ENCODE results near the gene SCN4A. TPM values are rescaled to one million over a fixed set of nuclear protein-coding genes. Genes with fewer than 3 reads are reported as not detected.

Gene SCN4A
- polyA plus RNA-seq, 2 donors, result 0.01 to 0.08 TPM

- H3K27me3 ChIP-seq (ENCODE audit: control insufficient read depth in 1 of 2, insufficient read depth in 2 of 2, low read length in 2 of 2), result no peaks in the 10 kb centered on the region
- no peak overlapping the region for H3K4me3 ChIP-seq (ENCODE audit: low read depth in 1 of 2, low read length in 2 of 2)
- WGBS, 2 donors, result 85 to 86% methylated on average over 18 of the region's 18 CpGs
Observed at GRCh38 chr17:63947711-63948330, 24.9 kb downstream of the SCN4A start.

GRCh38 chr17:63946440-63947363 is 26.0 kb downstream of the SCN4A start:
- Histone ChIP-seq H3K27ac (ENCODE audit: low read depth in 2 of 2, low read length in 1 of 2) (no peak overlapping the region), H3K4me1 (ENCODE audit: control insufficient read depth in 2 of 2, insufficient read depth in 2 of 2, low read length in 1 of 2) (peaks cover 2 to 3% of the 10 kb centered on the region in 2 donors), H3K27me3 (ENCODE audit: control insufficient read depth in 1 of 2, insufficient read depth in 2 of 2, low read length in 2 of 2) (no peaks in the 10 kb centered on the region), H3K9me3 (ENCODE audit: control insufficient read depth in 2 of 2, insufficient read depth in 1 of 2, low read depth in 1 of 2, low read length in 1 of 2) (peaks cover 0 to 2% of the 10 kb centered on the region in 2 donors), H3K36me3 (ENCODE audit: control insufficient read depth in 2 of 2, insufficient read depth in 2 of 2, low read length in 1 of 2) (no peaks in the 10 kb centered on the region), H3K4me3 (ENCODE audit: low read depth in 1 of 2, low read length in 2 of 2) (no peak overlapping the region)
- WGBS, 2 donors, result 39 to 40% methylated on average over 20 of the region's 20 CpGs

More at GRCh38 chr17:63947711-63948330, 24.9 kb downstream of the SCN4A start:
- Histone ChIP-seq H3K27ac (ENCODE audit: low read depth in 2 of 2, low read length in 1 of 2) (no peak overlapping the region), H3K9me3 (ENCODE audit: control insufficient read depth in 2 of 2, insufficient read depth in 1 of 2, low read depth in 1 of 2, low read length in 1 of 2) (no peaks in the 10 kb centered on the region), H3K4me1 (ENCODE audit: control insufficient read depth in 2 of 2, insufficient read depth in 2 of 2, low read length in 1 of 2) (peaks cover 2 to 3% of the 10 kb centered on the region in 2 donors), H3K36me3 (ENCODE audit: control insufficient read depth in 2 of 2, insufficient read depth in 2 of 2, low read length in 1 of 2) (no peaks in the 10 kb centered on the region)

- H3K9me3 ChIP-seq (ENCODE audit: control insufficient read depth in 2 of 2, insufficient read depth in 1 of 2, low read depth in 1 of 2, low read length in 1 of 2), result peaks cover 0 to 2% of the 10 kb centered on the region in 2 donors
- H3K4me1 ChIP-seq (ENCODE audit: control insufficient read depth in 2 of 2, insufficient read depth in 2 of 2, low read length in 1 of 2), result peaks cover 2 to 3% of the 10 kb centered on the region in 2 donors
- H3K27me3 ChIP-seq (ENCODE audit: control insufficient read depth in 1 of 2, insufficient read depth in 2 of 2, low read length in 2 of 2), result no peaks in the 10 kb centered on the region
- H3K27ac ChIP-seq (ENCODE audit: low read depth in 2 of 2, low read length in 1 of 2), result no peak overlapping the region
- no peak overlapping the region for H3K4me3 ChIP-seq (ENCODE audit: low read depth in 1 of 2, low read length in 2 of 2)
- 64 to 70% methylated on average over 6 of the region's 6 CpGs for WGBS, 2 donors
- H3K36me3 ChIP-seq (ENCODE audit: control insufficient read depth in 2 of 2, insufficient read depth in 2 of 2, low read length in 1 of 2), result no peaks in the 10 kb centered on the region
Observed at GRCh38 chr17:63945784-63946439, 26.8 kb downstream of the SCN4A start.

DNA sequence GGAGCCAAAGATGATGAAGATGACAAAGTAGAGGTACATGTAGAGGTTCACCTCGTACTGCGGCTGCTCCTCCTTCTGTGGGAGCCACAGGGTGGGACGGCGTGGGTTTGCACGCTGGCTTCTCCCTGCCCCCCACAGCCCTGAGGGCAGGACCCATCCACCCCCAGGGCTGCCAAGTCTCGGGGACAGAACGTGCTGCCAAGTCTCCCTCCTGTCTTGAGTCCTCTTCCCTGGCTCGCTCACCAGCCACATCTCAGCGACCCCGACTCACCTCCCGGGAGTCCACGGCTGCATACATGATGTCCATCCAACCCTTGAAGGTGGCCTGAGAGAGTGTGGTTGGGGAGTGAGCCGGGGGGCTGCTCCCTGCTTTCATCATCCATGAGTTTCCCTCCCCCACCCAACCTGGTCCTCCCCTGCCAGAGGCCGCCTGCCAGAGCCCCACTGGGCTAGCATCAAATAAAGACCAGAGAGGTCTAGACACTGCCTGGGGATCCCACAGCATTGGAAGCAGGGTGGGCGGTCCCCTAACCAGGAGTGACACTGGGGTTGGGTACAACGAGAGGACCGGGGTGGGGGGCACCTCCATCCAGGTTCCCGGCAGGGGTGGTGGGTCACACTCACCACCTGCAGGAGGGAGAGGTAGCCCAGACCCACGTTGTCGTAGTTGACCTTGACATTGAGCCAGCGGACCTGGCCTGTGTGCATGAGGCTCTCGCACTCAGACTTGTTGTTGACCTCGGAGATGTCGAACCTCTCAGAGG is 27.8 kb downstream of the SCN4A start:
- no peak overlapping the region for H3K27ac ChIP-seq (ENCODE audit: low read depth in 2 of 2, low read length in 1 of 2)
- H3K9me3 ChIP-seq (ENCODE audit: control insufficient read depth in 2 of 2, insufficient read depth in 1 of 2, low read depth in 1 of 2, low read length in 1 of 2), result peaks cover 0 to 2% of the 10 kb centered on the region in 2 donors
- H3K4me1 ChIP-seq (ENCODE audit: control insufficient read depth in 2 of 2, insufficient read depth in 2 of 2, low read length in 1 of 2), result peaks cover 2 to 3% of the 10 kb centered on the region in 2 donors
- H3K36me3 ChIP-seq (ENCODE audit: control insufficient read depth in 2 of 2, insufficient read depth in 2 of 2, low read length in 1 of 2), result no peaks in the 10 kb centered on the region
- no peaks in the 10 kb centered on the region for H3K27me3 ChIP-seq (ENCODE audit: control insufficient read depth in 1 of 2, insufficient read depth in 2 of 2, low read length in 2 of 2)
- no peak overlapping the region for H3K4me3 ChIP-seq (ENCODE audit: low read depth in 1 of 2, low read length in 2 of 2)
- 83 to 87% methylated on average over 24 of the region's 24 CpGs for WGBS, 2 donors

- H3K4me1 ChIP-seq (ENCODE audit: control insufficient read depth in 2 of 2, insufficient read depth in 2 of 2, low read length in 1 of 2), result peaks cover 2 to 3% of the 10 kb centered on the region in 2 donors
- no peaks in the 10 kb centered on the region for H3K36me3 ChIP-seq (ENCODE audit: control insufficient read depth in 2 of 2, insufficient read depth in 2 of 2, low read length in 1 of 2)
- WGBS, 2 donors, result 73 to 82% methylated on average over 9 of the region's 9 CpGs
- H3K4me3 ChIP-seq (ENCODE audit: low read depth in 1 of 2, low read length in 2 of 2), result no peak overlapping the region
- no peaks in the 10 kb centered on the region for H3K27me3 ChIP-seq (ENCODE audit: control insufficient read depth in 1 of 2, insufficient read depth in 2 of 2, low read length in 2 of 2)
- no peak overlapping the region for H3K27ac ChIP-seq (ENCODE audit: low read depth in 2 of 2, low read length in 1 of 2)
- H3K9me3 ChIP-seq (ENCODE audit: control insufficient read depth in 2 of 2, insufficient read depth in 1 of 2, low read depth in 1 of 2, low read length in 1 of 2), result peaks cover 0 to 2% of the 10 kb centered on the region in 2 donors
Observed at GRCh38 chr17:63943745-63944144, 29.0 kb downstream of the SCN4A start.

DNA sequence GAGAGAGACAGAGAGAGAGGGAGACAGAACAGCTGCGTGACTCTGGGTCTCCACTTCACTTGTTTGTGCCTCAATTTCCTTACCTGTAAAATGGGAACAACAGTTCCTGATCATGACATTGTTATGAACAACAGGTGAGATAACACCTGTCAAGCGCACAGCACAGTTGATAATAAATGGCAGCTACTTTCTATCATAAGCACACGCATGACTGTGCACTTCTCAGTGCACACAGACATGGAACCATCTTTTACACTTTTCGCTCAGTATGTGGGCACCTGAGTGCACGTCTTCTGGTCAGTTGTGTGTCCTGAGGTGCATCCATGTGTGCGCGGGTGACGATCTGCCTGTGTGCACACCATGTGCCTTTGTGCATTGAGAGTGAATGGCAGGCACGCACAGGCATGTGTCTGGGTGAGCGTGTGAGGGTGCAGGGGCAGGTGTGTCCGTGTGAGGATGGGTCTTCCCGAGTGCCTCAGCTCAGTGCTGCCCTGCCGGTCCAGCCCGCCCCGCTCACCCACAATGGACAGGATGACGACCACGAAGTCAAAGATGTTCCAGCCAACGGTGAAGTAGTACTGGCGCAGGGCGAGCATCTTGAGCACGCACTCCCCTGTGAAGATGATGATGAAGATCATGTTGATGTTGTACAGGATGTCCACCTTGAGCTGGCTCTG is 30.3 kb downstream of the SCN4A start:
- Histone ChIP-seq H3K9me3 (ENCODE audit: control insufficient read depth in 2 of 2, insufficient read depth in 1 of 2, low read depth in 1 of 2, low read length in 1 of 2) (peaks cover 0 to 2% of the 10 kb centered on the region in 2 donors), H3K27ac (ENCODE audit: low read depth in 2 of 2, low read length in 1 of 2) (no peak overlapping the region), H3K36me3 (ENCODE audit: control insufficient read depth in 2 of 2, insufficient read depth in 2 of 2, low read length in 1 of 2) (no peaks in the 10 kb centered on the region), H3K27me3 (ENCODE audit: control insufficient read depth in 1 of 2, insufficient read depth in 2 of 2, low read length in 2 of 2) (no peaks in the 10 kb centered on the region), H3K4me1 (ENCODE audit: control insufficient read depth in 2 of 2, insufficient read depth in 2 of 2, low read length in 1 of 2) (peaks cover 2 to 3% of the 10 kb centered on the region in 2 donors), H3K4me3 (ENCODE audit: low read depth in 1 of 2, low read length in 2 of 2) (no peak overlapping the region)
- 91 to 92% methylated on average over 21 of the region's 21 CpGs for WGBS, 2 donors

DNA sequence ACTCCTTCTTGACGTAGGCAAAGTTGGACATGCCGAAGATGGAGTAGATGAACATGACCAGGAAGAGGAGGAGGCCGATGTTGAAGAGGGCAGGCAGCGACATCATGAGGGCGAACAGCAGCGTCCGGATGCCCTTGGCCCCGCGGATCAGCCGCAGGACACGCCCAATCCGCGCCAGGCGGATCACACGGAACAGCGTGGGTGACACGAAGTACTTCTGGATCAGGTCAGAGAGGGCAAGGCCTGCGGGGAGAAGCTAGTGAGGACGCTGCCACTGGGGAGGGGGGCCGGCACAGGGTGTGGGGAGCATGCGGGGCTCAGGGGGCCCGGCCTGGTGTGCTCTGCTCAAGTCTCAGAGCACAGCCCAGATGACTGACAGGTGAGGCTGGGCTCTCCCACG is 31.0 kb downstream of the SCN4A start:
- H3K27me3 ChIP-seq (ENCODE audit: control insufficient read depth in 1 of 2, insufficient read depth in 2 of 2, low read length in 2 of 2), result no peaks in the 10 kb centered on the region
- H3K4me1 ChIP-seq (ENCODE audit: control insufficient read depth in 2 of 2, insufficient read depth in 2 of 2, low read length in 1 of 2), result peaks cover 0 to 2% of the 10 kb centered on the region in 2 donors
- no peak overlapping the region for H3K4me3 ChIP-seq (ENCODE audit: low read depth in 1 of 2, low read length in 2 of 2)
- no peaks in the 10 kb centered on the region for H3K36me3 ChIP-seq (ENCODE audit: control insufficient read depth in 2 of 2, insufficient read depth in 2 of 2, low read length in 1 of 2)
- WGBS, 2 donors, result 88 to 92% methylated on average over 23 of the region's 23 CpGs
- no peak overlapping the region for H3K27ac ChIP-seq (ENCODE audit: low read depth in 2 of 2, low read length in 1 of 2)
- peaks cover 0 to 2% of the 10 kb centered on the region in 2 donors for H3K9me3 ChIP-seq (ENCODE audit: control insufficient read depth in 2 of 2, insufficient read depth in 1 of 2, low read depth in 1 of 2, low read length in 1 of 2)

GRCh38 chr17:63941162-63941561 is 31.6 kb downstream of the SCN4A start:
- Histone ChIP-seq H3K4me1 (ENCODE audit: control insufficient read depth in 2 of 2, insufficient read depth in 2 of 2, low read length in 1 of 2) (peaks cover 0 to 2% of the 10 kb centered on the region in 2 donors), H3K36me3 (ENCODE audit: control insufficient read depth in 2 of 2, insufficient read depth in 2 of 2, low read length in 1 of 2) (no peaks in the 10 kb centered on the region), H3K27ac (ENCODE audit: low read depth in 2 of 2, low read length in 1 of 2) (no peak overlapping the region), H3K9me3 (ENCODE audit: control insufficient read depth in 2 of 2, insufficient read depth in 1 of 2, low read depth in 1 of 2, low read length in 1 of 2) (peaks cover 0 to 2% of the 10 kb centered on the region in 2 donors), H3K4me3 (ENCODE audit: low read depth in 1 of 2, low read length in 2 of 2) (no peak overlapping the region), H3K27me3 (ENCODE audit: control insufficient read depth in 1 of 2, insufficient read depth in 2 of 2, low read length in 2 of 2) (no peaks in the 10 kb centered on the region)
- WGBS, 2 donors, result 95% methylated on average over 12 of the region's 12 CpGs

All from esophagus (tissue), 2 donors.